ENCODE results near the gene SMS.
A peak's percentile ranks its signal among the peaks of the same experiment; 100 is the strongest.

The SMS gene

DNA sequence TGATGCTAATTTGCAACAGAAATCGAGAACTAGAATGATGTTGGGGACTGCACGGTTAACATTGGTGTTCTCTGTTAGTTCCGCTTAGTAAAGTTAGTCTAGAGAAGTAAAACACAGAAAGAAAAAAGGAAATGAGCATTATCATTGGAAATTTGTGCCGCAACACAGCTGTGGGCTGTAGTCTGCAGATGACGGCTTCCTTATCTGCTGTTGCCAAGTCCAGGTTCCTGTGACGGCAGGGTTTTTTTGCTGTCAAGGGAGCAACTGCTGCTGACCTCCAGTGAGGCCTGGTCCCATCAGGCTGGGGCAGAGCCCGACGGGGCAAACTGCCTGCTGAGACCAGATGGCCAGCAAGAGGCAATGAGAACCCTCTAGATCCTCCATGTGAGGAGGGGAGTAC is 52.8 kb downstream of the SMS start:
- peak; percentile 62; the same call in 1 of the 2 replicates for TF ChIP-seq SPI1 (IDR thresholded peaks at IDR 0.05; ENCODE audit: borderline replicate concordance, low read depth)
- TF ChIP-seq, protein P1, sequence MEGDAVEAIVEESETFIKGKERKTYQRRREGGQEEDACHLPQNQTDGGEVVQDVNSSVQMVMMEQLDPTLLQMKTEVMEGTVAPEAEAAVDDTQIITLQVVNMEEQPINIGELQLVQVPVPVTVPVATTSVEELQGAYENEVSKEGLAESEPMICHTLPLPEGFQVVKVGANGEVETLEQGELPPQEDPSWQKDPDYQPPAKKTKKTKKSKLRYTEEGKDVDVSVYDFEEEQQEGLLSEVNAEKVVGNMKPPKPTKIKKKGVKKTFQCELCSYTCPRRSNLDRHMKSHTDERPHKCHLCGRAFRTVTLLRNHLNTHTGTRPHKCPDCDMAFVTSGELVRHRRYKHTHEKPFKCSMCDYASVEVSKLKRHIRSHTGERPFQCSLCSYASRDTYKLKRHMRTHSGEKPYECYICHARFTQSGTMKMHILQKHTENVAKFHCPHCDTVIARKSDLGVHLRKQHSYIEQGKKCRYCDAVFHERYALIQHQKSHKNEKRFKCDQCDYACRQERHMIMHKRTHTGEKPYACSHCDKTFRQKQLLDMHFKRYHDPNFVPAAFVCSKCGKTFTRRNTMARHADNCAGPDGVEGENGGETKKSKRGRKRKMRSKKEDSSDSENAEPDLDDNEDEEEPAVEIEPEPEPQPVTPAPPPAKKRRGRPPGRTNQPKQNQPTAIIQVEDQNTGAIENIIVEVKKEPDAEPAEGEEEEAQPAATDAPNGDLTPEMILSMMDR (IDR thresholded peaks at IDR 0.05; ENCODE audit: insufficient read depth, low read length) = no peak
- TF ChIP-seq POLR2AphosphoS5 (IDR thresholded peaks at IDR 0.05; ENCODE audit: low read depth) = peak; percentile 51; the same call in 1 of the 2 replicates
- TF ChIP-seq, protein P2, sequence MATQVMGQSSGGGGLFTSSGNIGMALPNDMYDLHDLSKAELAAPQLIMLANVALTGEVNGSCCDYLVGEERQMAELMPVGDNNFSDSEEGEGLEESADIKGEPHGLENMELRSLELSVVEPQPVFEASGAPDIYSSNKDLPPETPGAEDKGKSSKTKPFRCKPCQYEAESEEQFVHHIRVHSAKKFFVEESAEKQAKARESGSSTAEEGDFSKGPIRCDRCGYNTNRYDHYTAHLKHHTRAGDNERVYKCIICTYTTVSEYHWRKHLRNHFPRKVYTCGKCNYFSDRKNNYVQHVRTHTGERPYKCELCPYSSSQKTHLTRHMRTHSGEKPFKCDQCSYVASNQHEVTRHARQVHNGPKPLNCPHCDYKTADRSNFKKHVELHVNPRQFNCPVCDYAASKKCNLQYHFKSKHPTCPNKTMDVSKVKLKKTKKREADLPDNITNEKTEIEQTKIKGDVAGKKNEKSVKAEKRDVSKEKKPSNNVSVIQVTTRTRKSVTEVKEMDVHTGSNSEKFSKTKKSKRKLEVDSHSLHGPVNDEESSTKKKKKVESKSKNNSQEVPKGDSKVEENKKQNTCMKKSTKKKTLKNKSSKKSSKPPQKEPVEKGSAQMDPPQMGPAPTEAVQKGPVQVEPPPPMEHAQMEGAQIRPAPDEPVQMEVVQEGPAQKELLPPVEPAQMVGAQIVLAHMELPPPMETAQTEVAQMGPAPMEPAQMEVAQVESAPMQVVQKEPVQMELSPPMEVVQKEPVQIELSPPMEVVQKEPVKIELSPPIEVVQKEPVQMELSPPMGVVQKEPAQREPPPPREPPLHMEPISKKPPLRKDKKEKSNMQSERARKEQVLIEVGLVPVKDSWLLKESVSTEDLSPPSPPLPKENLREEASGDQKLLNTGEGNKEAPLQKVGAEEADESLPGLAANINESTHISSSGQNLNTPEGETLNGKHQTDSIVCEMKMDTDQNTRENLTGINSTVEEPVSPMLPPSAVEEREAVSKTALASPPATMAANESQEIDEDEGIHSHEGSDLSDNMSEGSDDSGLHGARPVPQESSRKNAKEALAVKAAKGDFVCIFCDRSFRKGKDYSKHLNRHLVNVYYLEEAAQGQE (IDR thresholded peaks at IDR 0.05; ENCODE audit: insufficient replicate concordance, low read depth) = no peak
- TF ChIP-seq GABPA (IDR thresholded peaks at IDR 0.05; ENCODE audit: low read depth) = 0 out of 2 replicates have a peak, but pooled peaks have one; percentile 10
- peak; percentile 36 to 73 for DNase-seq (ENCODE audit: low read depth in 1 of 2, low spot score in 1 of 2)
- Histone ChIP-seq H3K27me3 (ENCODE audit: insufficient read depth, poor library complexity, severe bottlenecking) (no peaks in the 10 kb centered on the region), H3K27ac (replicated peaks) (peak overlapping the region; percentile 63), H3K4me3 (replicated peaks; ENCODE audit: insufficient read depth, low read length) (no peak overlapping the region)

DNA sequence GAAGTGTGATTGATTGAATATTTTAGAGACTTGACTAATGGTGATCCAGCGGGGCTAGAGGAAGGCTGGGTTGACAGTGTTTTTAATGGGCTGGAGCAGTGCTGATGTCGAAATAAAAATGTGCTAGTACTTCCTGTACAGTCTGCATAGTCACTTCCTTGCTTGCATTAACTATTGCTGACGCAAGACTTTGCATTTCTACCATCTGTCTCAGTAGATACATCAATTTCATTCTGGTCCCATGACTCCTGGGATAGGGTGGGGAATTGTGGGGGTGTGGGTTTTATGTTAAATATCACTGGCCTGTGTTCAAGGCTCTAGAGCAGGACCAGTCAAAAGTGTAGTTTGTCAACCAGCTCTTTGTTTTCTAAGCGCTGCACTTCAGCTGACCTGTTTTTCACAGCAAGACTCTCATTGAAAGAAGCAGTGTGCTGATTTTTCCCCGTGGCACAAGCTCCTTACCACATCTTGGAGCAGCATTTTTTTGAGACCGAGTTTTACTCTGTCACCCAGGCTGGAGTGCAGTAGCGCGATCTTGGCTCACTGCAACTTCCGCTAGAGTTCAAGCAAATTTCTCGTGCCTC is 56.5 kb downstream of the SMS start:
- no peaks in the 10 kb centered on the region for H3K27me3 ChIP-seq (ENCODE audit: insufficient read depth, poor library complexity, severe bottlenecking)
- TF ChIP-seq, protein P1 (IDR thresholded peaks at IDR 0.05; ENCODE audit: insufficient read depth, low read length) = no peak
- TF ChIP-seq SPI1 (IDR thresholded peaks at IDR 0.05; ENCODE audit: borderline replicate concordance, low read depth) (peak; percentile 55; the same call in 1 of the 2 replicates), POLR2AphosphoS5 (IDR thresholded peaks at IDR 0.05; ENCODE audit: low read depth) (no peak), GABPA (IDR thresholded peaks at IDR 0.05; ENCODE audit: low read depth) (peak; percentile 71)
- TF ChIP-seq, protein P2 (IDR thresholded peaks at IDR 0.05; ENCODE audit: insufficient replicate concordance, low read depth) = no peak
- H3K27ac ChIP-seq (replicated peaks) = peak overlapping the region; percentile 64

DNA sequence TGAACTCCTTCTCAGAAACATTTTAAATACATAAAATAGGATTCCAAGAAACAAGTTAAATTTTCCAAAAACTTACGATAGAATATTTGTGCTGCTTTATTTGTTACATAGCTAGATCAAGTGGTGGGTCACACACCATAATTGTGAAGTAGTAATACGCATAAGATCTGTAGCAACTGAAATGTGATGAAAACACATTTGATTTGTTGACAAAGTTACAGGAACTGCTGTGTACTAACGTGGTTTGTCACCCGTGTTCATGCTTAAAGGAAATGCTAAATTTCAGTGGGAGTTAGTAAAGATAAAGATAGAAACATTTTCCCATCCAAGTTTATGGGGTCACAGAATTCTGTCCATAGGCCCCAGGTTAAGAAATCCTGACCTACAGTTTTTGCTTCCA is 57.5 kb downstream of the SMS start:
- TF ChIP-seq POLR2AphosphoS5 (IDR thresholded peaks at IDR 0.05; ENCODE audit: low read depth) (no peak), GABPA (IDR thresholded peaks at IDR 0.05; ENCODE audit: low read depth) (no peak), SPI1 (IDR thresholded peaks at IDR 0.05; ENCODE audit: borderline replicate concordance, low read depth) (no peak)
- TF ChIP-seq, protein P2 (IDR thresholded peaks at IDR 0.05; ENCODE audit: insufficient replicate concordance, low read depth) = no peak
- TF ChIP-seq, protein P1 (IDR thresholded peaks at IDR 0.05; ENCODE audit: insufficient read depth, low read length) = no peak
- no peak for DNase-seq (ENCODE audit: low read depth in 1 of 2, low spot score in 1 of 2)
- Histone ChIP-seq H3K4me3 (replicated peaks; ENCODE audit: insufficient read depth, low read length) (no peak overlapping the region), H3K27me3 (ENCODE audit: insufficient read depth, poor library complexity, severe bottlenecking) (no peaks in the 10 kb centered on the region), H3K27ac (replicated peaks) (peak overlapping the region; percentile 64)

More for the DNA sequence above, 56.5 kb downstream of the SMS start:
- no peak overlapping the region for H3K4me3 ChIP-seq (replicated peaks; ENCODE audit: insufficient read depth, low read length)
- DNase-seq (ENCODE audit: low read depth in 1 of 2, low spot score in 1 of 2) = peak; percentile 68 to 76
